Measurements from ENCODE around the gene NHLH1.

The NHLH1 gene

DNA sequence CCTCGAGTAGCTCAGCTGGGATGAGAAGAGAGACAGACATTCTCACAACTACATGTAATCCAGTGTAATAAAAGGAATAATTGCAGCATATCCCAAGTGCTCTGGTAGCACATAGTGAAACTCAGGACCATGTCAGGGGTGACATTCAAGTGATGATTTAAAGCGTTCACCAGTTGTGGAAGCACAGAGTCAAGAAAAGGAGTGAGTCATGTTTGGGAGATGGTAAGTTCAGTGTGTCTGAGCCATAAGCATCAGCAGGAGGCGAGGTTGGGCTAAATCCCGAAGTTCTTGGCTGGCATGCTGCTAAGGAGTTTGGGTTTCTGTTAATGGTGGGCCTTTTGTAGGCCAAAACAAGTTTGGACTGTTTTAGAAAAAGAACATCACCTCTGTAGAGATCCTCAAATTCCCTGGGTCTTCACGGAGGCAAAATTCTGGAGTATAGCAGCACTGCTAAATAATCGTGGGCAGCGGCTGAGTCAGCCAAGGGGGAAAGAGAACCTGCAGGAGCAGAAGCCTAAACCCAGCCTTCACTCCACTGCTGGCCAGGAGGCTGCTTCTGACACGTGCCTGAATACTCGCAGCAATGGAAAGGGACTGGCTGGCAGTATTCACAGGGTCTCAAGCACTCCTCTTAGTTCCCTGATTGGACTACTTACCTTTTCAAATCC is 7.2 kb upstream of the NHLH1 start:
- DNase-seq = no peak

DNA sequence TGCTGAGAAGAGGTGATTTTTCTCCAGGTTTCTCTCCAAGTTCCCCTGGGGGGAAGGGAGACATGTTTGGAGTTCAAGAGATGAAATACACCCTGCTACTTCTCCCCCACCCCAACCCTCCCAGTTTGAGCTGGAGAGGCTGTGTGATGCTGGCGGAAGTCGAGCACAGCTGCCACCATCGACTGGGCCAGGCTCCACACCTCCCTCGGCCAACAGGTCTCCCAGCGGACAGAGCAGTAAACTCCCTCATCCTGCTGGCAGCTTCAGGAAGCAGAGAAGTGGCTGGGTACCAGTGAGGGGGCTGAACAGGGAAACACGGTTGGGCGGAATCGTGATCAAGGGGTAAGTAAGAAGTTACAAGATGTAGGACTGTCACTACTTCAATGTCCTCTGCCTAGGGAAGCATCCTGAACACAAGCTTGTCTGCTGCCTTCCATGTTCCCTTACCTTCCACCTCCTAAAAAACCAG is 6.6 kb upstream of the NHLH1 start:
- DNase-seq = no peak

- no peak for DNase-seq
These were observed 5.7 kb upstream of the NHLH1 start for GRCh38 chr1:160361199-160361598.

DNA sequence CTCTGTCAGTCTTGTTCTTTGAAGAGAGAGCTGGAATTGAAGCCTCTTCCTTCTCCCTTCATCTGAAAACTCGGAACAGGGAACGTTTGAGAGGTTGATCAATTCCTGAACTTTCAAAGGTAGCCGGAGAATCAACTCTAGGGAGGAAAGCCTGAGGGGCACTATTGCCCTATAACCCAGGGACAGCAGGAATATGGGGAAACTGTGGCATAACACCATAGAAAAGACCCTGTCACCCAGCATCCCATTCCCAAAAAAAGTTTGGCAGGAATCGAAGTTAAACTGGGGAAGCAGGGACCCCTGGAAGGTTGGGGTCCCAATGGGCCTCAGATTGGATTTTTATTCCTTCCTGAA is 5.1 kb upstream of the NHLH1 start:
- no peak for DNase-seq

DNA sequence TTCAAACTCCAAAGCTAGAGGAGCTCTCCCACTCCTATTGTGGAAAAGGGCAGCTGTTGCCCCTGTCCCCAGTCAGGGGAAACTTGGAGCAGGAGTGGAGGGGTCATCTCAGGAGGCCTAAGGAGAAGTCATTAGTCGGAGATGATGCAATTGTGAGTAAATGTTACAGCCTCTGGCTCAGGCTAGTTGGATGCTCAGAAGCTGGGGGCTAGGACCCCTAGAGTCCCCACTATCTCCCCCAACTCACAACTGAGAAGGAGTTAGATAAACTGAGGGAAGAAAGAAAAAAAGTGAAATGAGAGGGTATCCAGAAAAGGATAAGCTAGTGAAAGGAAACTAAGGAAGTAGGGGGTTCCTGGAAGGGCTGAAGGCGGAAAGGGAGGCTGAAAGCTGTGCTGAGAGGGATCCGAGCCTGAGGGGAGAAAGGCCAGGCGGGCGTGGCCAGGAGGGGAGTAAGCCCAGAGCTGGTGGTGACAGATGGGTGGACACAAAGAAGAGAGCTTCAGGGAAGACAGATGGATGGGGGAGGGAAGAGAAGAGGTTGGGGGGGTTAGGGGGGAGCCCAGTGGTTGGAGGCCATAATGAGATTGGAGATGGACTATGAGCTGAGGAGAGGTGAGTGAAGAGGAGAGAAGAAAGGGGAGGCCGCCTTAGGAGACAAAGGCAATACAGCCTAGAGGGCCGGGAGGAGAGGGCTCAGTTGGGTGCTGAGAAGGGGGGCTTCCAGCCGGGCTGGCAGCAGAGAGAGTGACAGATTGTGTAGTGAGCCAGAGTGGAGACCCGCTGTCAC is 4.5 kb upstream of the NHLH1 start:
- no peak for DNase-seq

GRCh38 chr1:160363010-160363409 is 3.9 kb upstream of the NHLH1 start:
- DNase-seq = no peak

DNA sequence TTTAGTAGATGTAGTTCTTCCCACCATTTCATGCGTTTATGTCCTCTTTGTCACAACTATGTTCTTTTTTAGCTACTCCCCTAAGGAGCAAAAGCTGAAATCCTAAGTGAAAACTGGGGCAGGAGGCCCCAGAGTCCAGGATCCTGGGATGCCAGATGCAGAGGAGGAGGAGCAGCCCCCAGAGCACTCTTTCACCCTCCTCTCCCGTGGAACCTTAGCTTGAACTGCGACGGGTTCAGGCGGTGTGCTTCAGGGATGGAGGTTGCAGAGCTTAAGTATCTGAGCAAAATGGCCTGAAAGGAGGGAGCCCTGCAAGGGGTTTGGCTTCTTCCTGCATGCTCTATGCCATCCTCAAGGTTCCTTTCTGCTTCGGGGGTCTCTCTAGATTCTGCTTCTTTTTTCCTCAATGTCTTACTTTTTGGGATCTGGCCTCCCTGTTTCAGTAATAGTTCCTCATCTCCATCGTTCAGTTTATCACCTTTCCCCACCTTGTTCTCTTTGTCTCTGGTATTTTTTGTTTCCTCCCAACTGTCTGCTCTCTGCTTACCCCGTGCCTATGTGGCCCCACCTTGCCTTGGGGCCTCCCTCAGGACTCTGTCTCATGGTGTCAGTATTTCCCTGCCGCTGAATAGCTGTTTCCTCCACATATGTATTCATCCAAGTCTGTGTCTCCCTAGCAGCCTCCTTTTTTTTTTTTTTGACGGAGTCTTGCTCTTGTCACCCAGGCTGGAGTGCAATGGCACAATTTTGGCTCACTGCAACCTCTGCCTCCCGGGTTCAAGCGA is 2.7 kb upstream of the NHLH1 start:
- DNase-seq = no peak

DNA sequence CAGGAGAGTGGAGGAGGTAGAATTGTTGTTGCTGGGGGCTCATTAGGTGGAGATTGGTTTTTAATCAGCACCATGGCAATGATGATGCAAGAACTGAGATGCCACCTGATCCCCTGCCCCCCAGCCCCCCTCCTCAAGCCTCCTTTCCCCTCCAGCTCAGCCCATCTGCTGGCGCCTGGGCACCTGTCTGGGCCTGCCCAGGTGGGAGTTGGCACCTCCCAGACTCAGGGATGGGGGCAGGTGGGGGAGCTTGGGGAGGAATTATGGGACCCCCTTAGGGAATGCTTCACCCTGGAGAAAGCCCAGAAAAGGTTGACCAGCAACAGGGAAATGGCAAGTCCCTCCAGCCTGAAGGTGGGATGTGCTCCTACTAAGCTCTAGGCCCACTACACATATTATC is 1.5 kb upstream of the NHLH1 start:
- no peak for DNase-seq

DNA sequence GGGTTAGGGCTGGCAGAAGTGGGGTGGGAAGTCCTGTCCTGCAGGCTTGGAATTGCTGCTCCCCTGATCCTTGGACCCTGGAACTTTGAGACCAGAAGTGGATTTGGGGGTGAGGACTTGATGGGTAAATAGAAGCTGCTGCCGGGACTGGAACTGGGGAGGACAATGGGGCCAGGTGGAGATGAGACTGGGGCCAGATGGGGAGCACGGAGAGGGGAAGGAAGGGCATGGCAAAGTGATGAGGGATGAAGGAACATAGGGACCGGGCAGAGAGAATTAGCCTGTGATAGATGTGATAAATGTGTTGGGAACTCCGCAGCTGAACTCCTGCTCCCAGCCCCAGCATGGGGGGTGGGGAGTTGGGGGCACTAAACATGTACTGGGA is 637 bp downstream of the NHLH1 start:
- no peak for DNase-seq

DNA sequence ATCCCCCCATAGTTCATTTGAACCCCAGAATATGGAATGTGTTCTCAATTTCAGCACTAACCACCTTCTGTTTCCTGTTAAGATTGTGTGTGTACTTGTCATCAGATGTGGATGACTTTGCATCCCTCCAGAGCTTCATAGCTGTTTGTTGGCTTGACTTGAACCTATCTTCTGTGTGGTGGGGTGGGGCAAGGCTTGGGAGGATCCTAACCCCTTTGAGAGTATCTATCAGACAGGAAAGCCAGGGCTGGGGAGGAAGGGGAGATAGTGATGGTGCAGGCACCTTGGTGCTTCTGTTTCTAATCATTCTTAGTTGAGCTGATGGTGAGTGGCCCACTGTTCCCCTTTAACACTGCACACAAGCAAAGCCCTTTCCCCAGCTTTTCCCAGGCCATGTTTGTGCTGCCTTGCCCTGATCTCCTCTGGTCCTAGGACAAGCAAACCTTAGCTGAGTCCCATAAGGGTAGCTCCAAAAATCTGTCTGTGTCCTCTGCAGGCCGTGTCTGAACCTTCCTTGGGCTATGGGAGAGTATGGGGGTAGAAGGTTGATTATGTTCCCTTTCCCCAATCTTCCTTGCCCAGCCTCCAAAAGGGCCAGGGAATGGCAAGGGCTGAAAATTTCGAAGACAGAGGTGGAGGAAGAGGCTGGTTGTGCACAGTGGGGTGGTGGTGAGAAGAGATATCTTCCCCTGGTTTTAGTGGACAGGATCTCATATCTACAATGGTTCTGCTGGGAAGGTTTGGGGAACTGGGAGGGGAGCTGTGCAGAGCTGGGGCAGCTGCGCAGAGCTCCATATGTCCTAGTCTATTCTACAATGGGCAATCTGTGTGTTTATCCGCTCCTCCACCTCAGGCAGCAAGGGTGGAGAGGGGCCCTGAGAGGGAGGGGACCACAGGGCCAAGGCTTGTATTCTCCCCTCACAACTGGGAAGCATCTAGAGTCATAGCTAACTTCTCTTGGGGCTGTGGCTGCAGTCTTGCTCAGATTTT is 1.4 kb downstream of the NHLH1 start:
- no peak for DNase-seq

- no peak for DNase-seq
These were observed 2.2 kb downstream of the NHLH1 start for GRCh38 chr1:160369087-160369486.

DNA sequence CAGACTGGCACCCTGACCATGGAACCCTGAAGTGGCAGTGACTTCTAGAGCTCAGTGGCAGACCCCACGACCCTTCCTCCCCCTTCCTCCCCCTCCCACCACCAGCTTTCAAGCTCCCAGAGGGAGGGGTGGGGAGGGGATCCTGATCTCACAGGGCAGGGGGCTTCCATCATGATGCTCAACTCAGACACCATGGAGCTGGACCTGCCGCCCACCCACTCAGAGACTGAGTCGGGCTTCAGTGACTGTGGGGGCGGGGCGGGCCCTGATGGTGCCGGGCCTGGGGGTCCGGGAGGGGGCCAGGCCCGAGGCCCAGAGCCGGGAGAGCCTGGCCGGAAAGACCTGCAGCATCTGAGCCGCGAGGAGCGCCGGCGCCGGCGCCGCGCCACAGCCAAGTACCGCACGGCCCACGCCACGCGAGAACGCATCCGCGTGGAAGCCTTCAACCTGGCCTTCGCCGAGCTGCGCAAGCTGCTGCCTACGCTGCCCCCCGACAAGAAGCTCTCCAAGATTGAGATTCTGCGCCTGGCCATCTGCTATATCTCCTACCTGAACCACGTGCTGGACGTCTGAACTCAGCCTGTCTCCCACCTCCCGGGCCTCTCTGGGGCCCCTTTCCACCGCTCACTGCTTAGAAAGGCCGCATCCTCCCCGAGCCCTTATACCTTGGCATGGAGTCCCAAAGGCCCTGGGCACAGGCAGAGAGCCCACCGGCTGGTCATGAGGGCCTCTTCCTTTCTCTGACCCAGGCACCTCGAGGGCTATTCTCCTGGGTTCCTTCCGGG is 3.9 kb downstream of the NHLH1 start:
- DNase-seq = no peak

GRCh38 chr1:160371346-160371631 is 4.4 kb downstream of the NHLH1 start:
- no peak for DNase-seq

- no peak for DNase-seq
These were observed 4.9 kb downstream of the NHLH1 start for GRCh38 chr1:160371756-160372155.

DNA sequence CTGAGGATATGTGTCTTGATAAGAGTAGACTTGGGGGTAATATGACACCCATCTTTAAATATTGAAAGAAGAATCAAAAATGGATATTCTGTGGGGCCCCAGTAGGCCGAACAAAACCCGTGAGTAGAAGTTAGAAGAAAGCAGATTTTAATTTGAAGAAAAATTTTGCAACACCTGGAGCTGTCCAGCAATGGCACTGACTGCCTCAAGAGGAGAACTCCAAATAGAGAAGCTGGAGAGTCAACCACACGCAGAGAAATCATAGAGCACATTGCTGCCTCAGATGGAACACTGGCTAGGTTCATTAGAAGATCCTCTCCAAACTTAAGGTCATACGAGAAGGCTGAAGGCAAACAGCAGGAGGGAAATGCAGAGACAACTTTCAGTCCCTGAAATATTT is 6.8 kb downstream of the NHLH1 start:
- no peak for DNase-seq

DNA sequence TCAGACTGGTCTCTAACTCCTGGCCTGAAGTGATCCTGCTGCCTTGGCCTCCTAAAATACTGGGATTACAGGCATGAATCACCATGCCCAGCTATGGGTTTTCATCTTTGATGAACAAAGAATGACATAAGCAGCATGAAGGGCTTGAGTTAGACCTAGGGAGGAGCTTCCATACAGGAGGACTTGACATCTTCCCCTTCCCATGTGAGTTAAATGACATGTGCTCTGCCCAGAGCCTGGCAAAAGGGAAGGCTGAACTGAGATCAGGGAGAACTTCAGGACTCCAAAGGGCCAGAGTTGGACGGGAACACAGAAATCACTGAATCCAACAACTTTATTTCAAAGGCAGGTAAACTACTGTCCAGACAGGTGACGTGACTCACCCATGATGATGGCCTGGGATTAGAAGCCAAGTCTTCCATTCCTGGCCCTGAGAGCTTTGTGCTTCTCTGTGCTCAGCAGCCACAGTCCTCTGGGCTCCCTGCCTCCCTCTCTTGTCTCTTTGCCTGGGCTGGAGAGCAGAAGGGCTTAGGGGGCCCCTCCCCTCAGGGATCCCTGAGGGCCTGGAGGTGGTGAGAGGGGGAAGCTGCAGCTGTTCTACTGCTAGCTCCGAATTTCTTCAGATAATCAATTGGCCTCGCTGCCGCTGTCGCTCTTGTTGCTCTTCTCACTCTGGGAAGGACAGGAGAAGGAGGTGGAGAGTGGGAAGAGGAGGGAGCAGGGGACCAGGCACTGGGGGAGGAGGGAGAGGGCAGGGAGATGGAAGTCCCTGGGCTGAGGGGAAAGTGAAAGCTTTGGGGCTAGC is 7.6 kb downstream of the NHLH1 start:
- no peak for DNase-seq

GRCh38 chr1:160375788-160376524 is 9.1 kb downstream of the NHLH1 start:
- DNase-seq = peak in 1 of 2 donors; percentile 14

DNA sequence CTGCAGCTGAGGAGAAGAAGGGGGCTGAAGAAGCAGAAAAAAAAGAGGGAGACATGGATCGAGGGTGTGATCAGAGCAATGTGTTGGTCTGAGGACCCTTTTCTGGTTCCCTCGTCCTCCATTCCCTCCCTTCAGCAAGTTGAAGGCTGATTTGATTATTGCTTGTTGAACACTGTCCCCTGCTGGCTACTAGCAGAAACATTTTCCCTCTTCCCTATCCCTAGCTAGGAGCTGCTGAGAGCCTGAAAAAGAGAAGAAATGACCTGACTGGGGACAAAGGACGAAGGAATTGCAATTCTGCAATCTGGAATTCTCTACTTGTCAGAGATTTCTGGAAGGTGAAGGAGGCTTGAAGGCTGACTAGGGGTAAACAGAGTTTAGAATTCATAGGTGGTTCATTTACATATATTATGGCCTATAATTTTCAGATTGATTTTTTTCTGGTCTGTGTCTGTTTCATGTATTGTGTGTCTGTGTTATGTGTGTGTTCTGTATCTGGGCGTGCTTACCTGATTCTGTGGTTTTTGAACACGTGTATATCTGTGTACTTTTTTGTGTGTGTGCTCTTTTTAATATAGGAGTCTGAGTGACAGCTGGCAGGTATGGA is 9.8 kb downstream of the NHLH1 start:
- DNase-seq = peak; percentile 43 to 67

DNA sequence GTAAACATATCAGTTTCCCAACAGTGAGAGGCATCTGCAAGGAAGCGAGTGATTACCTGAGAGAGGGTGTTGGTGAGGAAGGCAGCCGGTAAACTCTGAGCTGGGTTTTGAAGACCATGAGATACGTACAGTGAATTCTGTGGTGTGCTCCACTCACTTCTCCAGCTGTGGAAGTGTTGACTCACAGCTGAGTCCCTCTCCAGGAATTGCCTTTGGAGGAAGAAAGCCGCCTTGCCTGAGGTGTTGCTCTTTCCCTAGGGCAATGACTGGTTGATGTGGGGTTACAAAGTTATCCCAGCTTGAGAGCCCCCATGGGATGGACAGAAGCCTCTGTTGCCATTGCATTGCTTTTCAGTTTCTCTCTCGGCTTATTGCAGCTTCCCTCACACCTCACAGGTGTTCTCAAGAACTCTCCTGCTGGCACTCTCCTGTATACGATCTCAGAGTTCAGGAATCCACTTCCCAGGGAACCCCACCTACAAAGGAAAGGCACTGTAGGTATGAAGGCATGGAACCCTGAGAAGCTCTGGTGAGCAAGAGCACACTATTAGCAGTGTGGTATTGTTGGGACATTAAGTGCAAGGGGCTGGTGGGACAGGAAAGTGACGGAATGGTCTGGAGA is 10.8 kb downstream of the NHLH1 start:
- DNase-seq = no peak

Measured in CD4-positive, alpha-beta T cell treated with Interferon alpha-2 for 1 hour (primary cell).